Hepatocyte (in vitro differentiated cells): ENCODE measurements around the gene PRKAG2. TPM values are rescaled to one million over a fixed set of nuclear protein-coding genes. Genes with fewer than 3 reads are reported as not detected.

Experiments used
- DNase-seq: peaks from one replicate; pipeline ENCODE4 v3.0.0-alpha.2; 2016; ENCODE audit warnings: low spot score
- H2AFZ ChIP-seq: fragments of 200-600 bp; sonication (generic); 2 replicates; pipeline ENCODE4 v1.6.0; 2016; ENCODE audit warnings: antibody characterized with exemption, mild to moderate bottlenecking
- H3K27ac ChIP-seq: fragments of 200-600 bp; sonication (generic); 2 replicates; pipeline ENCODE4 v1.5.1; 2016; ENCODE audit warnings: mild to moderate bottlenecking
- H3K27me3 ChIP-seq: fragments of 200-600 bp; sonication (generic); 2 replicates; pipeline ENCODE4 v1.6.1; 2016
- H3K36me3 ChIP-seq: fragments of 200-600 bp; sonication (generic); replicated peaks from 2 replicates; pipeline ENCODE4 v1.5.1; 2016; ENCODE audit warnings: low read depth; ENCODE audit not compliant: insufficient read depth
- H3K4me1 ChIP-seq: fragments of 200-600 bp; sonication (generic); 2 replicates; pipeline ENCODE4 v1.5.1; 2016; ENCODE audit warnings: mild to moderate bottlenecking, moderate library complexity; ENCODE audit not compliant: insufficient read depth
- H3K4me2 ChIP-seq: fragments of 200-600 bp; sonication (generic); 2 replicates; pipeline ENCODE4 v1.6.0; 2016
- H3K4me3 ChIP-seq: fragments of 200-600 bp; sonication (generic); 2 replicates; pipeline ENCODE4 v1.5.1; 2016; ENCODE audit warnings: mild to moderate bottlenecking
- H3K79me2 ChIP-seq: fragments of 200-600 bp; sonication (generic); 2 replicates; pipeline ENCODE4 v1.6.0; 2017; ENCODE audit warnings: mild to moderate bottlenecking
- H3K9me2 ChIP-seq: fragments of 200-600 bp; sonication (generic); replicated peaks from 2 replicates; pipeline ENCODE4 v1.6.0; 2017; ENCODE audit warnings: mild to moderate bottlenecking; ENCODE audit not compliant: insufficient read depth
- H3K9me3 ChIP-seq: fragments of 200-600 bp; sonication (generic); 2 replicates; pipeline ENCODE4 v1.5.1; 2016; ENCODE audit warnings: low read depth, mild to moderate bottlenecking
- H4K20me1 ChIP-seq: fragments of 200-600 bp; sonication (generic); 2 replicates; pipeline ENCODE4 v1.6.0; 2016; ENCODE audit warnings: mild to moderate bottlenecking; ENCODE audit not compliant: insufficient read depth, poor library complexity, severe bottlenecking
- EZH2 ChIP-seq: fragments of 200-600 bp; sonication (generic); IDR thresholded peaks from 2 replicates; pipeline ENCODE4 v1.6.1; 2016; ENCODE audit warnings: antibody characterized with exemption, mild to moderate bottlenecking, borderline replicate concordance
- EZH2phosphoT487 ChIP-seq: fragments of 200-600 bp; sonication (generic); IDR thresholded peaks from one replicate; pipeline ENCODE4 v1.6.1; 2018; ENCODE audit warnings: antibody characterized with exemption, mild to moderate bottlenecking, low read depth, moderate library complexity; ENCODE audit not compliant: unreplicated experiment, severe bottlenecking
- WGBS: methylation state at CpG from one replicate; pipeline ENCODE4 v1.1.6; 2016; ENCODE audit warnings: low lambda C conversion rate; ENCODE audit errors: missing lambda C conversion rate; 5-methylcytosine and 5-hydroxymethylcytosine counted together
- polyA plus RNA-seq: library from polyadenylated mRNA; unstranded; fragments of >200 nt; fragmentation: Nextera tagmentation; extraction: Ambion mirVana; gene quantifications from 2 replicates; pipeline ENCODE4 v1.2.1, GENCODE V29; 2016
- total RNA-seq: library from RNA; depleted of rRNA; stranded (reverse); fragments of >200 nt; gene quantifications from 2 replicates; pipeline ENCODE4 v1.2.3, GENCODE V29; 2014
- TF ChIP-seq, protein P1 (sequence below): fragments of 200-600 bp; sonication (generic); IDR thresholded peaks from 2 replicates; pipeline ENCODE4 v1.5.1; 2016; ENCODE audit warnings: antibody characterized with exemption, mild to moderate bottlenecking; ENCODE audit not compliant: poor library complexity

PRKAG2 gene
- total and polyA plus RNA-seq, 2 experiments from 2014 or later: 17.8 to 23.4 TPM

DNA sequence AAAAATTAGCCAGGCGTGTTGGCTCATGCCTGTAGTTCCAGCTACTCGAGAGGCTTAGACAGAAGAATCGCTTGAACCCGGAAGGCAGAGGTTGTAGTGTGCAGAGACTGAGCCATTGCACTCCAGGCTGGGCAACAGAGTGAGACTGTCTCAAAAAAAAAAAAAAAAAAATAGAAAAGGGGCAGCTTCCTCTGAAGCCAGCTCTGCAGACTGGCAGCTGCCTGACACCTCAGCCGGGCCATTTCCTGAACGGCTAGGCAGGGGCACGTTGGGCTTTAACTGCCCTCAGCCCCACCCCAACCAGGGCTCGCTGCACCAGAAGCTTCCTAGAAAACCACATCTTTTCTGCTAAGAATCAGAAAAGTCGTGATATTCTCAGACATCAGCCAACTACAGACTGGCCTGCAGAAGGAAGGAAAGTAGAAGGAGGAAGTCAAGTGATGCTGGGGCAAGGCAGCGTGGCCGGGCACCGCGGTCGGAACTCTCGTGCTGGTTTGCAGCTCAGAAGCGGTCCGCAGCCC lies 38.0 kb downstream of the PRKAG2 start:
- 92% methylated on average over 17 of the region's 17 CpGs for WGBS
- Histone ChIP-seq H3K9me2 (no peaks in the 10 kb centered on the region), H2AFZ (no peak overlapping the region), H3K36me3 (no peaks in the 10 kb centered on the region), H4K20me1 (no peaks in the 10 kb centered on the region), H3K27ac (no peak overlapping the region), H3K9me3 (no peaks in the 10 kb centered on the region), H3K4me2 (no peak overlapping the region), H3K27me3 (no peaks in the 10 kb centered on the region), H3K79me2 (no peaks in the 10 kb centered on the region), H3K4me3 (no peak overlapping the region), H3K4me1 (no peaks in the 10 kb centered on the region)
- TF ChIP-seq EZH2phosphoT487: no peak
- TF ChIP-seq, protein P1, sequence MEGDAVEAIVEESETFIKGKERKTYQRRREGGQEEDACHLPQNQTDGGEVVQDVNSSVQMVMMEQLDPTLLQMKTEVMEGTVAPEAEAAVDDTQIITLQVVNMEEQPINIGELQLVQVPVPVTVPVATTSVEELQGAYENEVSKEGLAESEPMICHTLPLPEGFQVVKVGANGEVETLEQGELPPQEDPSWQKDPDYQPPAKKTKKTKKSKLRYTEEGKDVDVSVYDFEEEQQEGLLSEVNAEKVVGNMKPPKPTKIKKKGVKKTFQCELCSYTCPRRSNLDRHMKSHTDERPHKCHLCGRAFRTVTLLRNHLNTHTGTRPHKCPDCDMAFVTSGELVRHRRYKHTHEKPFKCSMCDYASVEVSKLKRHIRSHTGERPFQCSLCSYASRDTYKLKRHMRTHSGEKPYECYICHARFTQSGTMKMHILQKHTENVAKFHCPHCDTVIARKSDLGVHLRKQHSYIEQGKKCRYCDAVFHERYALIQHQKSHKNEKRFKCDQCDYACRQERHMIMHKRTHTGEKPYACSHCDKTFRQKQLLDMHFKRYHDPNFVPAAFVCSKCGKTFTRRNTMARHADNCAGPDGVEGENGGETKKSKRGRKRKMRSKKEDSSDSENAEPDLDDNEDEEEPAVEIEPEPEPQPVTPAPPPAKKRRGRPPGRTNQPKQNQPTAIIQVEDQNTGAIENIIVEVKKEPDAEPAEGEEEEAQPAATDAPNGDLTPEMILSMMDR: no peak
- no peak for TF ChIP-seq EZH2
- no peak for DNase-seq

DNA sequence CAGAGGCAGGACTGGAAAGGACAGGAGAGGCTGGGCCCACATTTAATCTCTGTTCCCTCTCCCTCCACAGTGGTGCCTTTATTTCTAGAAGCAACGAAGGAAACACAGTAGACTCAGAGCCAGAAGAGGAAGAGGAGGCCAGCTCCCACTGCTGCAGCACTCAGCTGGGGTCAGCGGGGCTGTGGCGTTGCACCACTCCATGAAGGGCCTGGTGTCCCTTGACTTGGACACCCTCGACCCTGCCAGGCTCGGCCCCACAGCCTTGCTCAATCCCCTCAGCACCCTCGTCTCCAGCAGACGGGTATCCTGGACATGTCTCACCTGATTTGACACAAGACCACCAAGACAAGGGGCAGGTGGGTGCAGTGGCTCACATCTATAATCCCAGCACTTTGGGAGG lies 38.8 kb downstream of the PRKAG2 start:
- 86% methylated on average over 7 of the region's 7 CpGs for WGBS
- Histone ChIP-seq H3K4me3 (no peak overlapping the region), H3K27me3 (no peaks in the 10 kb centered on the region), H2AFZ (no peak overlapping the region), H3K9me3 (no peaks in the 10 kb centered on the region), H3K36me3 (no peaks in the 10 kb centered on the region), H3K27ac (no peak overlapping the region), H3K4me1 (no peaks in the 10 kb centered on the region), H3K79me2 (no peaks in the 10 kb centered on the region), H3K9me2 (no peaks in the 10 kb centered on the region), H4K20me1 (no peaks in the 10 kb centered on the region), H3K4me2 (no peak overlapping the region)
- TF ChIP-seq EZH2 (no peak), EZH2phosphoT487 (no peak)
- TF ChIP-seq, protein P1: no peak
- no peak for DNase-seq

GRCh38 chr7:151837285-151838042 lies 39.5 kb downstream of the PRKAG2 start:
- H3K79me2 ChIP-seq: no peaks in the 10 kb centered on the region
- H3K9me3 ChIP-seq: no peaks in the 10 kb centered on the region
- no peak overlapping the region for H2AFZ ChIP-seq
- 62% methylated on average over 22 of the region's 25 CpGs for WGBS
- H3K27ac ChIP-seq: no peak overlapping the region
- no peaks in the 10 kb centered on the region for H4K20me1 ChIP-seq
- no peak overlapping the region for H3K4me3 ChIP-seq
- peak; percentile 44 for DNase-seq
- H3K4me2 ChIP-seq: no peak overlapping the region
- no peaks in the 10 kb centered on the region for H3K27me3 ChIP-seq
- TF ChIP-seq EZH2phosphoT487 (no peak), EZH2 (no peak)
- TF ChIP-seq, protein P1: no peak
- H3K36me3 ChIP-seq: no peaks in the 10 kb centered on the region
- no peaks in the 10 kb centered on the region for H3K4me1 ChIP-seq
- no peaks in the 10 kb centered on the region for H3K9me2 ChIP-seq
